Activated CD4-positive, alpha-beta T cell treated with anti-CD3 and anti-CD28 coated beads for 48 hours (primary cell): Measurements from ENCODE around the gene KIAA0825.

Experiments
- DNase-seq: peaks from one replicate; pipeline ENCODE4 v3.0.0-alpha.2; 2020

Gene KIAA0825, protein sequence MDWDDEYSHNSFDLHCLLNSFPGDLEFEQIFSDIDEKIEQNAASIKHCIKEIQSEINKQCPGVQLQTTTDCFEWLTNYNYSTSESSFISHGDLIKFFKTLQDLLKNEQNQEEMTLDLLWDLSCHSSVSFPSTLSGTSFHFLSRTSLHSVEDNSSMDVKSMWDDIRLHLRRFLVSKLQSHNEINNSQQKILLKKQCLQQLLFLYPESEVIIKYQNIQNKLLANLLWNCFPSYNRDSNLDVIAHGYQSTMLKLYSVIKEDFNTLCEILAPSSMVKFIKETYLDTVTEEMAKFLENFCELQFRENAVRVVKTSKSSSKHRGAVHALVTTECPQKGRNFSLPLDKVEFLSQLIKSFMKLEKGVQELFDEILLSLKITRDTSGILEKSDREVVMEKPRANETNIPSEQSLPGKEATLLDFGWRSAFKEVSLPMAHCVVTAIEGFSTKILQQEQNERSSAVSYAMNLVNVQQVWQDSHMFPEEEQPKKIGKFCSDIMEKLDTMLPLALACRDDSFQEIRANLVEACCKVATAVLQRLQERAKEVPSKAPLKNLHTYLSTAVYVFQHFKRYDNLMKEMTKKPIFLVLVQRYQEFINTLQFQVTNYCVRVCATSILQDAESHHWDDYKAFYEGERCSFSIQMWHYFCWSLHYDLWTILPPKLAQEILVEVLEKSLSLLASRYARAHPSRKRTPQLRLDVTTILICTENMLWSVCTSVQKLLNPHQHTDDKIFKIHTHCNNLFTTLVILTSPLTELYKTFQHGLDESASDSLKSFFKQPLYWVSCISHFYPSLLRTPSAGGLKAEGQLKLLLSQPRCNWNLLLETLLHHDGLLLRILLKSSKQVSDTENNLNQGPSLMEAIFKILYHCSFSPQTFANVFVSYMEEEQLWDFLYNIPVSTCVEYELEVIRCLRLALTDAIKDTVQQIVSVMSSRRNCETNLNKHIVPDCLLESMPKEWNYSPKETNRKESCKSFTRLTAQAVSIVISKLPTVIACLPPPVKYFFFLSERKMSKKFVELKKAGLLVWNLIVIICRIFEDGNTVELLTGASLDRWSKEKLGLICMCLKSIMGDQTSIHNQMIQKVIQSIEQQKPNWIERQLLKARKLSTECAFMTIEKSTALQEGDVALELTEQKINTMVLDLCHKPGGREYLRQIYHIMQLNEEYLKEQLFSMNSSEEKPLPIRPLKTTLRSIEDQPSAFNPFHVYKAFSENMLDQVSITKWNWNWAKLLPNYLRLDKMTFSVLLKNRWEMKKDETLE (N-terminal part only)

DNA sequence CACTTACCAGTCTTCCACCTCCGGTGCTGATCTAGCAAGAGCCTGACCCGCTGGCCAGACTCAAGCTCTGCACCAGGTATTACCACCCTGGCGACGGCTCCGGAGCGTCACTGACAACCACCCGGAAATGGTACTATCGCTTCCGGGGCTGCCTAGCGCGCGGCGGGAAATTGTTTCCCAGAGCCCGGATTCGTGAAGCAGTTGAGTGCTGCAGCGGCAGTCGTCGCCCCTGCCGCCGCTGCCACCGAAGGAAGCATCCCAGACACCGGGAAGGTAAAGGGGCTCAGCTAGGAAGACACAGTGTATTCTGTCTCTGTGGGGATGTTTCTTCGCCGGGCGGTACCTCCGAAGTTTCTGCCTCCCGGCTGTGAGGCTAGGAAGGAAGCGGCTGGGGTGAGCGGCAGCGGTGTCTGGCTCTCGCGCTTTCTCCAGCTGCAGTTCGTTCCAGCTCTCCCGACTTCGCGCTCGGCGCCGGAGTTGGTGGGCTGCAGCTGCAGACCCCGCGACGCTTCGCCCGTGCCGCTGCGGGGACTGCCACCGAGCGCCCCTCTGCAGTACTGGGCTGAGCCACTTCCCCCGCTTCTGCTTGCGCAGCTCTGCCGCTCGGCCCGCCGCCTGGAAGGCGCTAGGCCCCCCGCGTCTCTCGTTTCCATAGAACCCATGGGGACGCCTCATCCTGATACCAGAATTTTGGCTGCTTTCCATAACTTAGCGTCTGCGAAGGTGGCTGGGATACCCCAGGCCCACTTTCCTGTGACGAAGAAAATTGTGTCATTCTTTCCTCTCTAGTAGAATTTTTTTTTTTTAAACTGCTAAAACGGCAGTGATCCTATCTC, at the start of gene KIAA0825, which contains the start of gene SLF1:
Gene KIAA0825 (minus strand): TSS at position 112 of the 836 bp plus-strand sequence. CDS start 81,478 bp downstream, outside the sequence.
Gene SLF1 (plus strand): TSS at position 177 of the 836 bp plus-strand sequence. CDS start 10,142 bp downstream, outside the sequence.
- peak; percentile 91 for DNase-seq

DNA sequence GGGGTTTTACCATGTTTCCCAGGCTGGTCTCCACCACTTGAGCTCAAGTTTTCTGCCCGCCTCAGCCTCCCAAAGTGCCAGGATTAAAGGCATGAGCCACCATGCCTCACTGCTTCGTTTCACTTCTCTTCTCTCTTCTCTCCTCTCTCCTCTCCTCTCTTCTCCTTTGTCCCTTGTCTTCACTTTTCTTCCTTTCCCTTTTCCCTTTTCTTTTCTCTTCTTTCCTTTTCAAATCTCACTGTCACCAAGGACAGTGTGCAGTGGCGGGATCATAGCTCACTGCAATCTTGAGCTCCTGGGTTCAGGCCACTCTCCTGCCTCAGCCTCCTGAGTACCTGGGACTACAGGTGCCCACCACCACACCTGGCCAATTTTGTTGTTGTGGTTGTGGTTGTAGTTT, 49.5 kb upstream of the KIAA0825 start:
- DNase-seq: no peak

DNA sequence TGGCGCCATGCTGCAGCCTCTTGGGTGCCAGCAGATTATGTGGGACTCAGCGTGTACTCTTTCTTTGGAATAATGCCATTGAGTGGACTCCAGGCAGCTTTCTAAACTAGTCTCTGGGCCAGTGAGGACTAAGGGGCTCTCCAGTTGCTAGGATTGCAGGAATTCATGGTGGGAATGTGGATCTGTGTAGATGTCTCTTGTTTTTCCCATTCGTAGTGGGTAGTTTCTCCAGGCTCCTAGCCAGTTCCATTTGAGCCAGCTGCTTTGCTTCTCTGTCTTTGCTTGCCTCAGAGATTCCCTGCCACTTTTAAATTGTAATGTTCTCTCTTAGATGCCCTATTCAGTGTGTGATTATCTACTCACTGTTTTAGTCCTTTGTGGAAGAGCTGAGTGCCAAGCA, 42.7 kb upstream of the KIAA0825 start:
- DNase-seq: no peak

DNA sequence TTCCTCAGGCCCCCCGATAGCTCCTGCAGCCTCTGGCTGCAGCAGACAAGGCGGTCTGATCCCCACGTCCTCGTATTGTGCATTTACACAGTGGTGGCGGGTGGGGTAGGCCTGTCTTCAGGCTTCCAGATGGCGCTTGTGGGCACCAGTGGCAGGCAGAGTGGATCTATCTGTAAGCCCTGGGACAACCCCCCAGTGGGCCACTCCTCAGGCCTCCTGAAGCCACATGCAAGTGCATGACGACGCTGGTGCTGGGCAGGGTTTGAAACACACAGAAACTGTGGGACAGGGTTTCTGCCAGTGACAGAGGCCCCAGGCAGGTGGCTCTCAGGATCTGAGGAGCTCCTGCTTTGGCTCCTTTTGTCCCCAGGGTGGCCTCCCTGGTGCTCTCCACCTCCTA, 42.1 kb upstream of the KIAA0825 start:
- DNase-seq: no peak

DNA sequence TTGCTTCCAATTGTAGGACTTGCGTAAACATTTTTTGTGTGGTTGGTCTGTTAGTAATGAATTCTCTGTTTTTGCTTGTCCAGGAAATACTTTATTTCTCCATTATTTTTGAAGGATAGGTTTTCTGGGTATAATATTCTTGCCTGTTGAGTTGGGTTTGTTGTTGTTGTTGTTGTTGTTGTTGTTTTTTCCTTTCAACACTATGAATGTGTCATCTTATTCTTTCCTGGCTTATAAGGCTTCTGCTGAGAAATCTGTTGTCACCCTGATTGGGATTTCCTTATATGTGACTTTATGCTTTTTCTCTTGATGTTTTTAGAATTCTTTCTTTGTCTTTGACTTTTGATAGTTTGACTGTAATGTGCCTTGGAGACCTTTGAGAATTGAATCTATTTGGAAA, 39.9 kb upstream of the KIAA0825 start:
- no peak for DNase-seq

DNA sequence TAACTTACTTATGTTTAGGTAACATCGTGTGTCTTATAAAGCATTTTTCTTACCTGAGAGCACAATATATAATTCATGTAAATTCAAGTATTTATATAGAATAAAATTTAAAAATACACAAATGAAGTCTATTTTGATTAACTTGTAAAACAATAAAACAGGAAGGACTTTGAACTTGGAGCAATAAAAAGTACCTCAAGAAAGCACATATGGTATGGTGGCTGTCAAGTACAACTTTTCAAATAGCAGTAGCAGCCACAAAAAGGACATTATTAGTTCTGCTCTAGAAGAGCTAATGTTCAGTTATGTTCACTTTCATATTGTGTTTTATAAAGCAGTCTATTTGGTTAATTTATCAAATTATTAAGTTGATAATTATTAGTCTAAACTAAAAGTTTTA, 31.5 kb upstream of the KIAA0825 start:
- no peak for DNase-seq

DNA sequence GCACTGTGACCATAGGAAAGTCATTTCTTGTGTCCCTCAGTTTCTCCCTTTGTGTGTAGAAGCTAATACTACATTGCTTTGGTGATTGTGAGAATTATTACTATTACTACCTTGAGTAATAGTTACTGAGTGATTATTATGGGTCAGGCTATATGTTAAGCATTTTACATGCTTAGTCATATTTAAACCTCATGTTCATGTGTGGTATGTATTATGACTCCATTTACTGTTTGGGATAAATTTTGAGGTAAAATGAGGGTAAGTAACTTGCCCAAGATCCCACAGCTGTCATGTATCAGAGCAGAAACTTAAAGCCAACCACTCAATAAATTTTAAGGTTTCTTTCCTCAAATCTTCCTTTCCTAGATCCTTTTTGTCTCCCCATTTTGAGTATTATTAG, 28.4 kb upstream of the KIAA0825 start:
- DNase-seq: no peak

DNA sequence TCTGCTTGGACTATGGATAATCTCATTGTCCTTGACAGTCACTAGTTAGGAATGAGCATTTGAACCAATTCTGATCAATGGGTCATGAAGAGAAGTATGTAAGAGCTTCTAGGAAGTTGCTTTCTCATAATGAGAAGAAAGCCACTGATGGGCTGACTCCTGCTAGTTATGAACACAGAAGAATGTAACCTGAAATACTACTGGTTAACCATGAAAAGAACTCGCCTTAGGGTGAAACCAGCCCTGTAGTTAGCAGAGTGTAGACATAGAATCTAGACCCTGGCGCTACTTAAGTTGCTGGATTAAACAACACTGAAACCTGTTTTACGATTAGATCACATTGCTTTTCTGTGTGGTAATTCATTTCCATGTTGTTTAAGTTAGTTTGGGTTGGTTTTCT, 26.6 kb upstream of the KIAA0825 start:
- no peak for DNase-seq

DNA sequence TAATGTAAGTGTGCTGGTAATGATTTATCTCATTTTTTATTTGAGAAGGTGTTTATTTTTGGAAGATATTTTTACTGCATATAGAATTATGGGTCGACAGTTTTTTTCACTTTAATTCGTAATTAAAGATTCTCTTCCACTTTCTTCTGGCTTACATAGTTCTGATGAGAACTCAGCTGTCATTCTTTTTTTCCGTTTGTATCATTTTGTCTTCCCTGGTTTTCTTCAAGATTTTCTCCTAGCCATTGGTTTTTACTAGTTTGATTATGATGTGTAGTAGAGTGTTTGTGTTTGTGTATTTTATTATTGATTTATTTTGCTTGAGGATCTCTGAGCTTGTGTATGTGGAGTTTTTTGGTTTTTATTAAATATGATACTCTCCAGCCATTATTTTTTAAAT, 21.8 kb upstream of the KIAA0825 start:
- DNase-seq: no peak

DNA sequence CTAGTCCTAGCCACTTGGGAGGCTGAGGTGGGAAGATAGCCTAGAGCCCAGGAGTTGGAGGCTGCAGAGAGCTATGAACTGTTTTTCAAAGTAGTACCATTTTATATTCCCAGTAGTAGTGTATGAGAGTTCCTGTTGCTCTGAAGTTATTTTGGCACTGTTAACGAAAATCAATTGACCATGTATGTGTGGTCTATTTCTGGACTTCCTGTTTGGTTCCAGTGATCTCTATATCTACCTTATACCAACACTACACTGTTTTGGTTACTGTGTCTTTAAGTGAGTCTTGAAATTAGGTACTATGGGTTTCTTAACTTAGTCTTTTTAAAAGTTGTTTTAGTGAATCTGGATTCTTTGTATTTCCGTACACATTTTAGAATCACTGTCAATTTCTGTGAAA, 13.6 kb upstream of the KIAA0825 start:
- DNase-seq: no peak

DNA sequence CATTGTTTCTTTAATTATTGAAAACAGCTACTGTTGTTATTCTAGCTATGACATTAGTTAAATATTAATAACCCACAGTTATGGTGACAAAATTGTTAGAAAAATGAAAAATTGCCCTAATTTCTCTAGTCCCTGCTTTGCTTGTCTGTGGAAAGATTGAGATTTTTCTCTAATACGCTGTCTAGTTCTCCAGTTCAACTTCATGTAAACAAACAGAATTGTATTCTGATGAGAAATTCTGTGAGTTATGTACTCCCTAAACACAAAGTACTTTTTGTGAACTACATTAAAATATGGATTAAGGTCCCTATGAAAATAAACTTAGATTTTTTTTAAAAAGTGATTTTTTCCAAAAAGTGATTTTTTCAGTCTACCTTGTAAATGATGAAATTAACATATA, 8.8 kb upstream of the KIAA0825 start:
- DNase-seq: no peak

DNA sequence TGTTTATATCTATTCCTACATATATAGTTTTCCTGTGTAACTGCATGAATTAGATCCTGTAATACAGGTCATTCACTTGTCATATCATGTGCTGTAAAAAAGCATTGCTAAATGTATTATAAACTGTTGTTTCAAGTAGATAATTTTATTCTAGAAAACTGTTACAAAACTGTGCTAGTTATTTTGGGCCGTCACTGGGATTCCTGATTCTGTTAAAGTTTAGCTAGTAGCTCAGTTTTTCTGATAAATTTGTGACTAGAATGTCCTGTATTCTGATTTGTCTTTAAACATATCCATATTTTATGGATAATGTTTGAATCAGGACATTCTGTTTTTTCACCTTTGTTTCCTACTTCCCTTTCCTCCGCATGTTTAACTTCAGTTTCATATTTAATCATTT, 5.5 kb upstream of the KIAA0825 start:
- no peak for DNase-seq

DNA sequence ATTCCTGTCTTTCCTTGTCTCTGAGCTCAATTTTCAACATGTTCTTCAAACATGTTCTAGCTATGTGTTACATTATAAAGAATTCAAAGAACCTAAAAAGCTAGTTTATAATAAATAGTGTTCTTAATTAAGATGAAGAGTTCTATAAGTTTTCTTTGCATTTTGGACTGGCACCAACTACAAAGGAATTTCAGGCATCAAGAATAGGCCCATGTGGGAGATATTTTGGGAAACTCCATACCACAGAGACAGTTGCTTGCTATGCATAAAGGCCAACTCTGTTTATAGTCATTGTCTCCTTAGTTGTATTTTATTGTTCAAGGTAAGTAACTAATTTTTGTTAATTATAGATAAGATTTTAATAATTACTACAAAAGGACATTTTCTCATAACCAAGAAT, 4.6 kb upstream of the KIAA0825 start:
- no peak for DNase-seq

DNA sequence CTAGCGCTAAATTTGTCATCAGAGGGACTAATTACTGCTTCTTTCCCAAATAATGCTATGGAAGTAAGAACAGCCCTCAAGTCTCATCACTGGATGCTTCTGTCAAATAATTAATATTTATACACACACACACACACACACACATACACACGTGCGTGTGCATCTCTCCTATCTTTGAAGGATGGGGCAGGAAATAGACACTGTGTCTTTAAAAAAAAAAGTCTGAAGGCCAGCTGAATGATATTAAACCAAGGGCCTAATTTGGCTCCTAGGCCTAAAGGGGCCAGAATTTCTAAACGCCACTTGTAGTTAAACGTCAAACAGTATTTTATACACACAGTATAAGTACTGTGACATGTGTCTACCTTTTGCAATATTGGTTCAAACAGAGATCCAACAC, 3.4 kb upstream of the KIAA0825 start:
- DNase-seq: no peak

DNA sequence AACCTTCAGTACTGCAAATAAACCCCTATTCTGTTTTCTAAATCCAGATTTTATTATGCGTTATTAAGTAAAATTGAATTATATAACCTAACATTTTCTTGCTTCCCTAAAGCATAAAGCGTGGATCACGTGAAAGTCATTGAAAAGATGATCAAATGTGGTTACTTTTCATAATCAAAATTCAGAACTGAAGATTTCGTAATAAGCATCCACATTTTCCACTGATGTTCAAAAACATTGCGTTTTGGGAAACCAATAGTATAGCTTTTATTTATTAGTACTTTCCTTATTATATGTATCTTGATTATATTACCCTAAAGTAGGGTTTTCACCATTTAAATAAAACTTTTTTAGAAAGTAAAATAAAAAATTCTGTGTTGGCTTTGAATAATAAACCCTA, 1.9 kb upstream of the KIAA0825 start:
- no peak for DNase-seq

DNA sequence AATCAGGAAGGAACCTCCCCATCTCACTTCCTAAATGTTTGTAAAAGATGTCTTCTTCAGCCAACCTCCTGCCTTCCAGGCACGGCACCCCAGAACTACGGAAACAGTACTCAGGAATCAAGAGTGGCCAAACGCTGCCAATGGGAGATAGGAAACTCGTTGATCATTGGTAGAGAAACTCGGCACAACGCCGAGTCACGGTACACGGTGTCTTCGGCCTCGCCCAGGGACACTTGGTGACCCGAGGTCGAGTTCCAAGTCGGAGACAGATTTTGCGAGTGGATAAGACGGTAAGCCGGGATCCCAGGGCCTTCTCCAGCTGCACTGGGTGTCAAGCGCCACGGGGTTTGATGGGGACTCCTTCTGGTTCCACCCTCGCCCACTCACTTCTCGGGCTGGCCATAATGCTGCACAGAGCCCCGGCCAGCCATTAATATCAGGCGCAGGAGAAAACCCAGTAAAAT, 343 bp downstream of the KIAA0825 start:
- DNase-seq: no peak

DNA sequence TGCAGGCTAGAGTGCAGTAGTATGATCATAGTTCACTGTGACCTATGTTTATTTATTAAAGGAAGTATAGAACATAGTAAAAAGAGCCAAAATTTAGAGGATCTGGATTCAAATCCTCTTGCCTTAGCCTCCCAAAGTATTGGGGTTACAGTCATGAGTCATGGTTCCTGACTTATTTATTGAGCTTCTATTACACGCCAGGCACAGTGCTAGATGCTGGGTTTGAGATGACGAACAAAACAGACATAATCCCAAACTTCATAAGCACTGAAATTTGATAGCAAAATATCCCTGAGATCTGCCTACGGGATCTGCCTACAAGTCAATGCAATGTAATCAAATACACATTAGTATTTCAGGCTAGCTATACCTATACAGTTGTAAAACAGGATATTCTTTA, 2.5 kb downstream of the KIAA0825 start:
- DNase-seq: no peak

DNA sequence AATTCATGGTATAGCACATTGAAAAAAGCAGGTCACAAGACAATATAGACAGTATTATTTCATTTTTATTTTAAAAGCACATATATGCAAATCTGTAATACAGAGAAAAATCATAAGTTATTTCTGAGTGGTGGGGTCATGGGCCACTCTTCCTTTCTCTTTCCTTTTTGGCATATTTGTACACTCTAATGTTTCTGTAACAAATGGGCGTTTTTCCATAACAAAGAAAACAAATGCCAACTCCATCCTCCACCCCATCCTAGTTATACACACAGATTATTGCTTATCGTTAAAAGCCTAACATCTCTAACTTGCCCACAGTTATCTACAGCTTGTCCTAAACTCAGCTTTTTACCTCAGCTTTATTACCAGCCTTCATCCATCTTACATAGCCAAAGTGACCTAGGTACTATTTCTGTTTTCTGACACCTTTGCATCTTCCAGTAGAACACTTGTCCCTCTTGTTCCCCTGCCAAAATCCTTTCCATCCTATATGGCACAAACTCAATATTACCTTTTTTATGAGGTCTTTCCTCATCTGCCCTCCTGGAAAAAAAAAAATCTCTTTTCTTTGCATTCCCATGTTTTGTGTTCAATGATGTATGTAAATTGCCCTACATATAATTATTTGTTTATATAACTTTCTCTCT, 4.1 kb downstream of the KIAA0825 start:
- no peak for DNase-seq

DNA sequence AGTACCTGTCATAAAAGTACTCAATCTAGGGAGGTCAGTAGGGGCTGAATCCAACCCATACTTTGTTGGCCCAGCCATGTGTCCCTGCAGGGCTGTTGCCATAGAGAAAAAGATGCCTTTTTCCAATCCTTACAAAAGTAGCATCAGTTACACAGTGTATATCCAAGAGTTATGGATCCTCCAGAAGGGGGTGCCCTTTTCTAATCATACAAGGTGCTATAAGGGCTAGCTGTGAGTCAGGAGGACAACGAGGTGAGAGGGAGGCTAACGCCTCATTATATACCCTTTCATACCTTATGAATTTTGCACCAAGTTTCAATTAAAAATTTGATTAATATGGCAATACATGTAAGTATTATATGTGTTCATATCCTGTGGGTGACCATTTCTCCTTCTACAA, 4.8 kb downstream of the KIAA0825 start:
- no peak for DNase-seq

DNA sequence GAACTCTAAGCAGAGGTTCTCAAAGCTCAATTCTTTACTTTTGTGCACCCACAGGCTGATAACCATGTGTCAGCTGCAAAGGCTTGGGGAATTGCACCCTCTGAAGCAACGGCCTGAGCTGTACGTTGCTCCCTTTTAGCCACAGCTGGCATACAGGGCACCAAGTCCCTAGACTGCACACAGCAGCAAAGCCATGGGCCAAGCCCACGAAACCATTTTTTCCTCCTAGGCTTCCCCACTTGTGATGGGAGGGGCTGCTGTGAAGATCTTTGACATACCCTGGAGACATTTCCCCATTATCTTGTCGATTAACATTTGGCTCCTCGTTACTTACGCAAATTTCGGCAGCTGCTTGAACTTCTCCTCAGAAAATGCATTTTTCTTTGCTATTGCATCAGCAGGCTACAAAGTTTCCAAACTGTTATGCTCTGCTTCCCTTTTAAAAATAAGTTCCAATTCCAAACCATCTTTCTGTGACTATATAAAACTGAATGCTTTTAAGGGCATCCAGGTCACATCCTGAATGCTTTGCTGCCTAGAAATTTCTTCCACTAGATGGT, 23.0 kb downstream of the KIAA0825 start:
- DNase-seq: no peak
